Pons (tissue), 1 donor: ENCODE measurements around the gene SAMSN1.
A peak's percentile ranks its signal among the peaks of the same experiment; 100 is the strongest.
"Not testable (repeated sequence)": the region's sequence is repeated elsewhere in the genome, so short reads cannot be mapped to it uniquely, and the experiment has no call there.

Experiments used
- DNase-seq: peaks from one replicate; pipeline ENCODE4 v3.0.0-alpha.2; 2016; ENCODE audit warnings: low spot score

The SAMSN1 gene

GRCh38 chr21:14566894-14567293 lies 20.8 kb upstream of the SAMSN1 start:
- no peak for DNase-seq

- DNase-seq: no peak
Measured at GRCh38 chr21:14562959-14563358, 16.8 kb upstream of the SAMSN1 start.

DNA sequence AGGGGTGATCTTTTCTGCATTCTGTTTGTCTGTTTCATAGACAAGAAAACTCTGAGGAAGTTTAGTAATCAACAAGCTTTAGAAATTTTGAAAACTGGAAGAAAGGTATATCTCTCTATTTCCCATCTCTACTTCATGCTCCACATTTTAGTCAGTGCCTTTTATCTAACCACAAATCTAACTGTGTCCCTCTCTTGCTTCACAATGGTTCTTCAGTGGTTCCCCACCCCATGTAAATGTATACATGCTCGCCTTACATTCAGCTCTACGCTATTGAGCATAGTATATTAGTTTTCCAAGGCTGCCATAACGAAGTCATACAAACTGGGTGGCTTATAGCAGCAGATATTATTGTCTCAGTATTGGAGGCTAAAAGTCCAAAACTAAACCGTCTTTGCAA lies 14.4 kb upstream of the SAMSN1 start:
- DNase-seq: no peak

DNA sequence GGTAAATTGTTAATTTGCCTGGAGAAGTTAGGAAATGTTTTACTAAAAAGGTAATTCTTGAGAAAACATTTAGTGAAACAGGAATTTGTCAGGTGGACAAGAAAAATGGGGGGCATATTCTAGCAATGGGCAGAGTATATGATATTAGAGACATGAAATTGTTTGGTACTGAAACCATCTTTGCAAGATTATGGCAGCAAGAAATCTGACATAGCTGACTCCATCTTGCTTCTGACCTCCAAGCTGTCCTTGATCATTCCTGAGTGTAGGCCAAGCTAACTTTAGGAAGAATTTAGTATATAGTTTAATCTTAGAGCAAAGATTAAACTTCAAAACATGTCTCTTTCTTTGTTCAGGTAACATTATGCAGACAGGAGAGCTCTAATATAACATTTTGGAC lies 14.0 kb upstream of the SAMSN1 start:
- no peak for DNase-seq

DNA sequence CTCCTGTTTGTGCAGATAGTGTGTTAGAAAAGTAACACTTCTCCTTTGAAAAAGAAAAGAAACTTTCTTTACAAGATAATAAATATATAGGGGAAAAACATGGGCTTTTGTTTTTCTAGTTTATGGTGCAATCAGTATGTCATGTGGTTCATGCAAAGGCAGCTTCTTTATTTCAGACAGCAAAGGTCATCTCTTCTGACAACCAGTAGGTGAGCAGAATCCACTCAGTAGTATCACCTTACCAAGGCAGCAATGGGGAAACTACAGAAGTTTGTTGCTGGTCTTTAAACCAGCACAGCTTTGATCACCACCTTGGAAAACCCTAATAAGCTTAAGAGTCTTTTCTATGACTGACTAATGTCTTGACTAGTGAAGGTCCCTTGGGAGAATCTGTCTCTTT lies 13.0 kb upstream of the SAMSN1 start:
- DNase-seq: no peak

GRCh38 chr21:14557413-14557812 lies 11.3 kb upstream of the SAMSN1 start:
- DNase-seq: no peak

- DNase-seq: no peak
Measured at GRCh38 chr21:14554948-14555347, 8.8 kb upstream of the SAMSN1 start.

GRCh38 chr21:14553422-14553821 lies 7.3 kb upstream of the SAMSN1 start:
- no peak for DNase-seq

DNA sequence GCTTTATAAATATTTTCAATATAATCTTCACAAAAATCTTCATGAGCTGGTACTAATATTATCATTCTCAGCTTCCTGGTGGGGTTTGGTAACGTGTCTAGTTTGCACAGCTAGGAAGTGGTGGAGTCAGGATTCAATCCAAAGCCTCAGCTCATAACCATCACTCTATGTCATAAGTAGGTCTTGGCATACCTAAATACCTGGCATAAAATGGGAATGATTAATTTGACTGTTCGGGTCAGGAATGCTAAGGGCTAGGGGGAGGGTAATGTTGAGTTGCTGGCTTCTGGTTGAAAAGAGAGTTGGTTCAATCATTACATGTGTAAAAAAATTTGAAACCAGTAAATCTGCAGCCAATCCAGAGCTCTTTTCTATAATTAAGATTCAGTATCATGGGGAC lies 5.6 kb upstream of the SAMSN1 start:
- DNase-seq: no peak

DNA sequence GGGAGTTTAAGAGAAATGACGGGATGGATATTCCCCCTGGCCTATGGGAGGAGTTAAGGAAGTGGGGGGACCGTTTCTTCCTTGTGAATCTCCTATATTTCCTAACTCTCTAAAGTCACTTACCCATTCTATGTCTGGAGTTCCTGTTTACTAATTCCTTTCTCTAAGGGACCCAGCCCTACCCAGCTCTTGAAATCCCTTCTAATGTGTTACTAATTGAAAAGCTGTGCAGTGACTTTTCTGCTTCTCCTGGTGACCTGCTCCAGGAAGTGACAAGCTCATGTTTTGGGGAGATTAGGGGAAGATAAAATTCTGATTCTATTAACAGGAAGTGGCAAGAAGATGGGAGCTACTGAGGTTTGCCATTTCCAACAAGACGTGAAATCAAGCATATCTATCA lies 4.0 kb upstream of the SAMSN1 start:
- DNase-seq: no peak

- peak; percentile 49 for DNase-seq
Measured at GRCh38 chr21:14548779-14549178, 2.7 kb upstream of the SAMSN1 start.

- DNase-seq: no peak
Measured at GRCh38 chr21:14547834-14548513, 1.9 kb upstream of the SAMSN1 start.

DNA sequence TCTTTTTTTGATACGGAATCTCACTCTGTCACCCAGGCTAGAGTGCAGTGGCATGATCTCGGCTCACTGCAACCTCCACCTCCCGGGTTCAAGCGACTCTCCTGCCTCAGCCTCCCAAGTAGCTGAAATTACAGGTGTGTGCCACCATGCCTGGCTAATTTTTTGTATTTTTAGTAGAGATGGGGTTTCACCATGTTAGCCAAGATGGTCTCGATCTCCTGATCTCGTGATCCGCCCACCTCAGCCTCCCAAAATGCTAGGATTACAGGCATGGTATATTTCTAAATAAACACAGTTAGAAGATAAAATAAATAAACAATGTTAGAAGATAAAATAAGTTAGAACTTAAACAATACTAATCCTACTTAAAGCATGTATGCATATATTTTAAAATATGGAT lies 604 bp upstream of the SAMSN1 start:
- DNase-seq: not testable (repeated sequence)

DNA sequence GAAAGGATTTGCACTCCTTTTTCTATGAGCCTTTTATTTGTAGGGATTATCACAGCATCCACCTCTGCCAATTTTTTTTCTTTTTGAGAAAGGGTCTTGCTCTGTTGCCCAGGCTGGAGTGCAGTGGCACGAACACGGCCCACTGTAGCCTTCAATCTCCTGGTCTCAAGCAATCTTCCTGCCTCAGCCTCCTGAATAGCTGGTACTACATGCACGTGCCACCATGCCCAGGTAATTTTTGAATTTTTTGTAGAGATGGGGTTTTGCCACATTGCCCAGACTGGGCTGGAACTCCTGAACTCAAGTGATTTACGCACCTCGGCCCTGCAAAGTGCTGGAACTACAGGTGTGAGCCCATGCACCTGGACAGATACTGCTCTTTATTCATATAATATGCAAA lies 2.1 kb downstream of the SAMSN1 start:
- DNase-seq: no peak

DNA sequence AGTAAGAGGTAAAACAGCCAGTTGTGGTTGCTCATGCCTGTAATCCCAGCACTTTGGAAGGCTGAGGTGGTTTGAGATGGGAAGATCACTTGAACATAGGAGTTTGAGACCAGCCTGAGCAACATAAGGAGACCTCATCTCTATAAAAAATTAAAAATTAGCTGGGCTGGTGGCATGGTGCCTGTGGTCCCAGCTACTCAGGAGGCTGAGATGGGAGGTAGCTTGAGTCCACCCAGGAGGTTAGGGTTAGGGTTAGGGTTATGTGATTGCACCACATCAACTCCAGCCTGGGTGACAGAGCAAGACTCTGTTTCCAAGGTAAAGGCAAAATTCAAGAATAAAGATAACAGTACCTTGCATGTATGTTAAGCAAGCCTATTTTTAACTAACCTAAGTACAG lies 3.5 kb downstream of the SAMSN1 start:
- no peak for DNase-seq

DNA sequence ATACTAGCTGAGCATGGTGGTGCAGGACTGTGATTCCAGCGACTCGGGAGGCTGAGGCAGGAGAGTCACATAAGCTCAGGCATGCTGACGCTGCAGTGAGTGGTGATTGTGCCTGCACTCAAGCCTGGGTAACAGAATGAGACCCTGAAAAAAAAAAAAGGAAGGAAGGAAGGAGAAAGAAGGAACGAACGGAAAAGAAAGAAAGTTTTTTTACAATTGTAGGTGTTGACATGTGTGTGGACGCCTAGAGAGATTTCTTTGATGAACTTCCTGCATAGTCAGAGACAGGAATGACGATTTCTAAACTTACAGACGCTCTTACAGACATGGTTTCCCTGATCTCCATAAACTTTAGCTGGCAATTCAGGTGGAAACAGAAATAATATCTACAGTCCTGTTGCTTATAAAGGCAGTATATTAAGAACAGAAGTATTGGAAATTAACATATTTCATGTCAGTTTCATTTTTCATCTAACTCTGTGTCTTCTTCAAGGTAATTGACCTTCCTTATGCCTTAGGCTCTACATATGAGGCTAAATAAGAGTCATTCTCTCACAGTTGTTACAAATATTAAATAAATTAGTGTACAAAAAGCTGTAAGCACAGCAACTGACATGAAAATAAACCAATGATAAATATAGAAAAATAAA lies 4.1 kb downstream of the SAMSN1 start:
- DNase-seq: no peak

DNA sequence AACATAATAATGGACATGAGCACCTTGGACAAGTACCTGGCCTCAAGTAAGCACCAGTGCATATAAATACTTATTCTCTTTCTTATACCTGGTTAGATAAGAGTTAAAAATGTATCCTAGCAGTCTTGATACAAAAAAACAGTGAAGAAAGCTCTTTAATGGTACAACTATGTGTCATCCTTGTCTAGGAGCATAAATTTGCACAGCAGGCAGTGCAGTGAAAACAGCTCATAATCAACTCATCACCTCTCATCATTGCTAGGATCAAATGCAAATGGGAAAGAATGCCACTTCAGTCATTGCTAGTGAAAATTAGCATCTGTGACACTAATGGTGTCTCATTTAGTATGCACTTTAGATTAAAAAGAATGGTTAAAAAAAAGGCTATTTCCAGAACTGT lies 7.6 kb downstream of the SAMSN1 start:
- no peak for DNase-seq

GRCh38 chr21:14536929-14537328 lies 9.2 kb downstream of the SAMSN1 start:
- DNase-seq: no peak

DNA sequence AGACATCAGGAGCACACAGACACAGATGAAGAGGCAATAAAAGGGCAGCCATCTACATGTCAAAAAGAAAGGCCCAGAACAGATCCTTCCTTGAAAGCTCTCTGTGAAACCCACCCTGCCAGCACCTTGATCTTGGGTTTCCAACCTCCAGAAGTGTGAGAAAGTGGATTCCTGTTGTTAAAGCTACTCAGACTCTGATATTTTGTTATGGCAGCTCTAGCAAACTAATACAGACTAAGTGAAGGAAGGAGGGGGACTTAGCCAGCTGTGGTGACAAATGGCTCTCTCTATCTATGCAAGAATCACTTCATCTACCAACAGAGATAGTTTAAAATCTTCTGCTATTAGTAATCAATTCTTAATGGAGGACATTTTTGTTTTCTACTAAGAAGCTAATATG lies 10.4 kb downstream of the SAMSN1 start:
- DNase-seq: no peak

- DNase-seq: no peak
Measured at GRCh38 chr21:14533499-14534428, 12.4 kb downstream of the SAMSN1 start.

- no peak for DNase-seq
Measured at GRCh38 chr21:14531757-14532316, 14.3 kb downstream of the SAMSN1 start.

- no peak for DNase-seq
Measured at GRCh38 chr21:14530592-14530991, 15.5 kb downstream of the SAMSN1 start.

GRCh38 chr21:14528815-14529214 lies 17.3 kb downstream of the SAMSN1 start:
- DNase-seq: no peak
